Thyroid gland (tissue), 4 donors: ENCODE data around the gene TRPM2.

ENCODE experiments used
- POLR2A ChIP-seq, 2 donors: fragments of 450-650 bp; IDR thresholded peaks; one replicate each; pipeline ENCODE4 v1.6.1; 2017; ENCODE audit warnings: antibody characterized with exemption in 2 of 2, mild to moderate bottlenecking in 2 of 2, moderate library complexity in 1 of 2
- TF ChIP-seq, protein P1 (sequence below), 6 experiments: fragments of 200-600 bp in 3 of 6; fragments of 450-650 bp in 3 of 6; sonication (generic) in 3 of 6; IDR thresholded peaks; one replicate each; pipeline ENCODE4 v1.5.1; 2016 to 2019; ENCODE audit warnings: antibody characterized with exemption in 6 of 6, mild to moderate bottlenecking in 2 of 6, inconsistent platforms in 1 of 6, moderate library complexity in 1 of 6

DNA sequence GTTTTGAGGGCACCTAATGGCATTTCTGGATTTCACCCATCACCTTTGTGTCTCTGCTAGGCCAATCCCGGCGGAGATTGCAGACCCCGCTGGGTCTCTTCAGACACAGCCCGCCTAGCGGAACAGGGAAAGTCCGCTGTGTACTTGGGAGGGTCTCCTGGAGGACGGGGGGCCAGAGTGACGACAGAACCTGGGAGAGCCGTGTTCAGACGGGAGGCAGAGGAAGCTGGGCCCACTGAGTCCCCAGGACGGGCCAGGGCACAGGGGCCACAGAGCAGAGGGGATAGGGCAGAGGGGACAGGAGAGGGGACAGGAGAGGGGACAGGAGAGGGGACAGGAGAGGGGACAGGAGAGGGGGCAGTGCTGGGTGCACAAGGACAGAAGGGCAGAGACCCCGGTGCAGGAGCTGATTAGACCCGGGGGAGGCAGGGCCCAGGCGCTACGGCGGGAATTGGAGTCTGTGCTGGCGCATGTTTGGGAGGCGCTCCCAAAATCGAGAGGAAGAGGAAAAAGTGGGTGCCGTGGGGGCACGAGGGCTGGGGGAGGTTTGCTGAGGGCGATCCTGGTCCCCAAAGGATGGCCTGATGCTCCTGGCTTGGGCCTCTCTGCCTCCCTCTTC is 12.7 kb downstream of the TRPM2 start:
- TF ChIP-seq, protein P1, sequence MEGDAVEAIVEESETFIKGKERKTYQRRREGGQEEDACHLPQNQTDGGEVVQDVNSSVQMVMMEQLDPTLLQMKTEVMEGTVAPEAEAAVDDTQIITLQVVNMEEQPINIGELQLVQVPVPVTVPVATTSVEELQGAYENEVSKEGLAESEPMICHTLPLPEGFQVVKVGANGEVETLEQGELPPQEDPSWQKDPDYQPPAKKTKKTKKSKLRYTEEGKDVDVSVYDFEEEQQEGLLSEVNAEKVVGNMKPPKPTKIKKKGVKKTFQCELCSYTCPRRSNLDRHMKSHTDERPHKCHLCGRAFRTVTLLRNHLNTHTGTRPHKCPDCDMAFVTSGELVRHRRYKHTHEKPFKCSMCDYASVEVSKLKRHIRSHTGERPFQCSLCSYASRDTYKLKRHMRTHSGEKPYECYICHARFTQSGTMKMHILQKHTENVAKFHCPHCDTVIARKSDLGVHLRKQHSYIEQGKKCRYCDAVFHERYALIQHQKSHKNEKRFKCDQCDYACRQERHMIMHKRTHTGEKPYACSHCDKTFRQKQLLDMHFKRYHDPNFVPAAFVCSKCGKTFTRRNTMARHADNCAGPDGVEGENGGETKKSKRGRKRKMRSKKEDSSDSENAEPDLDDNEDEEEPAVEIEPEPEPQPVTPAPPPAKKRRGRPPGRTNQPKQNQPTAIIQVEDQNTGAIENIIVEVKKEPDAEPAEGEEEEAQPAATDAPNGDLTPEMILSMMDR (IDR thresholded peaks at IDR 0.05) = no peak
- TF ChIP-seq POLR2A (IDR thresholded peaks at IDR 0.05) = no peak
